GM18951 (cell line): ENCODE results near the gene NECTIN1.

ENCODE experiments used
- POLR2A ChIP-seq: IDR thresholded peaks from 4 replicates; pipeline ENCODE4 v1.6.1; 2011; ENCODE audit warnings: mild to moderate bottlenecking; ENCODE audit not compliant: insufficient read length, insufficient read depth; ENCODE audit errors: extremely low read depth
- in situ Hi-C: fragments of 300-500 bp; cut with MboI; formaldehyde crosslinking; loops from one replicate; pipeline ENCODE4 v1.12.0; 2022; ENCODE audit warnings: low sequenced_read_pairs, mixed read lengths, inconsistent platforms; ENCODE audit not compliant: unreplicated experiment

Gene NECTIN1

DNA sequence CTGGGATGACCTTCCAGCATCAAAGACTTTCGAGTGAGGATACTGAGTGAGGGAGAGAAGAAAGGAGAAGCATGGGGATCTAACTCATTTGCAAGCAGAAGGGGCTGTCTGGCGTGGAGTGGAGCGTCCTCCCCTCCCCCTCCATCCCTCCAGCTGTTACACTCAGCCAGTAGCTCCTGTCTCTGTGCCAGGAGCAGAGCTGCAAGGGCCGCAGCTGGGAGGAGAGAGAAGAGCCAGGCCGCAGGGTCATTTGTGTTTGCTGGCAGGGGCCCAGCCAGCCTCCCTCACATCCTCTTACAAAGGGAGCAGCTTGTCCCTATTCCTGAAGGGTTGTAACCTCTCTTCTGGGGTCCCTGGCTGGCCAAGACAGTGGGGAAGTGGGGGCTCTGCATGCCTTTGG lies 57.9 kb downstream of the NECTIN1 start:
- no peak for TF ChIP-seq POLR2A
- in situ Hi-C loops: loop anchor here (25.0 kb wide), 1 partner anchor 441 kb away; no protein-coding TSS in a partner anchor

- TF ChIP-seq POLR2A: no peak
- in situ Hi-C loops: loop anchor here (25.0 kb wide), 1 partner anchor 443 kb away; no protein-coding TSS in a partner anchor
Measured at GRCh38 chr11:119669487-119669886, 59.5 kb downstream of the NECTIN1 start.

DNA sequence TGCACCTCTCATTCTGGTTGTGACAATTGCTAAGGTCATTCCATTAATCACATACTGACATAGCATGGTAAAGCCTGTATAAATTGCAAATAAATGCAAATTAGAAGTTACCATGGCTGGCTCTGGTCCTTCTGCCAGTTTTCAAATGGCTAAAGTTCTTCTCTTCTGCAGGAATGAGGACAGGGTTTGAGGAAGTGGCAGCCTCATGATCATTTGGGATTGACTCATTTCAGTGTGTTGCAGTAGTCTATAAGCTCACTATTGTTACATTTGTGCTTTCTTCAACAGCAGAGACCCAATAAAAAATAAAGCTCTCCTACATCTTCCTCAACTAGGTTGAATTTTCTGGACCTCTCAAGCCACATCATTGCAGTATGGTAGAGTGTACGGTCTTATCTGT lies 60.3 kb downstream of the NECTIN1 start:
- in situ Hi-C loops: loop anchor here (25.0 kb wide), 1 partner anchor 444 kb away; no protein-coding TSS in a partner anchor
- TF ChIP-seq POLR2A: no peak

GRCh38 chr11:119666463-119667131 lies 62.4 kb downstream of the NECTIN1 start:
- in situ Hi-C loops: loop anchor here (25.0 kb wide), 1 partner anchor 446 kb away; no protein-coding TSS in a partner anchor
- TF ChIP-seq POLR2A: no peak

- TF ChIP-seq POLR2A: no peak
- in situ Hi-C loops: loop anchor here (25.0 kb wide), 1 partner anchor 446 kb away; no protein-coding TSS in a partner anchor
Measured at GRCh38 chr11:119666061-119666460, 62.9 kb downstream of the NECTIN1 start.

DNA sequence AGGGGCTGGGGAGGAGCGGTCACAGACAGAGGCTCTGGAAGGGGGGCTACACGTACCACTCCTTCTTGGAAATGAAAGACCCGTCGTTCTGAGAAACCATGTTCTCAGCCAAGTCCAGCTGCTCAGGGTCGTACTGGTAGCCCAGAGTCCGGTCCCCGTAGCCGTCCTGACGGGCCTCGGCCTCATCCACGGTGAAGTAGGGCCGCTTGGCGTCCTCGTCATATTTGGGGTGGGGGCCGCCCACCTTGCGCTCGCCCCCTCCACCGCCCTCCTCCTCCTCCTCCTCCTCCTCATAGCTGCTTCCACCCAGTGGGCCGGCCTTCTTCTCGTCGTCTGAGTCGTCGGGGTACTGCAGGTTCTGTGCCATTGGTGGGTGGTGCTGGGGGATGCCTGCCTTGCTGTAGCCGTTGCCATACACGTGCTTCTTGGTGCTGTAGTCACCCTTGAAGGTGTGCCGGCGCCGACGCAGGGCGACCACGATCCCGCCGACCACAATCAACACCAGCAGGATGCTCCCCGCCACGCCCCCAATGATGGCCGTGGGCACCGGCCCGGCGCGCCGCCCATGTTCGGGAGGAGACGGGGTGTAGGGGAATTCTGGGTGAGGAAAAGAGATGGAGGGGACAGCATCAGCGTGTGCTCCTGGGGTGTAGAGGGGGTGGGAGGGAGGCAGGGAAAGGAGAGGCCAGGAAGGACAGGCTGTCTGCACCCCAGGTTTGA lies 64.1 kb downstream of the NECTIN1 start:
- in situ Hi-C loops: loop anchor here (25.0 kb wide), 1 partner anchor 447 kb away; no protein-coding TSS in a partner anchor
- TF ChIP-seq POLR2A: no peak

DNA sequence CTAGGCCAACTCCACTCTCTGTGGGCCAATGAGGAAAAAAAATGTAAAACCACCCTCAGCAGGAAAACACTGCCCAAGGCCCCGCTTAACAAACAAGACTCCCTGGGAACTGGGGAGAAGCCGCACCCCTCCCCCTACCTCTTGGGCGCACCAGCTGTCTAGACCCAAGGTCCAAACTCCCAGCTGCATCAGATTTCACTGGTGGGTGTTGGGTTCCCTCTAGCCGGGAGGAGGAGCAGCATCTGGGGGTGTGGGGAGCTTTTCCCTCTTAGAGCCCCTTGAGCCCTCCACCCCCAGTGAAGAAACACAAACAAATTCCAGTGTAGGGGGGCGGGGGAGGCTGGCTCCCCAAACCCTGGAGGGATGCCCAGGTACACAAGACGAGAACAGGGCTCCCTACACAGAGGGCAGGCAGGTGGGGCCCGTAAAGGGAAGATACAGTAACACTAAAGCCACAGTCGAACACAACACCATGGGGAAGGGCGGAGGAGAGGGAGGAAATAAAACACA lies 64.9 kb downstream of the NECTIN1 start:
- TF ChIP-seq POLR2A: no peak
- in situ Hi-C loops: loop anchor here (25.0 kb wide), 1 partner anchor 448 kb away; no protein-coding TSS in a partner anchor

DNA sequence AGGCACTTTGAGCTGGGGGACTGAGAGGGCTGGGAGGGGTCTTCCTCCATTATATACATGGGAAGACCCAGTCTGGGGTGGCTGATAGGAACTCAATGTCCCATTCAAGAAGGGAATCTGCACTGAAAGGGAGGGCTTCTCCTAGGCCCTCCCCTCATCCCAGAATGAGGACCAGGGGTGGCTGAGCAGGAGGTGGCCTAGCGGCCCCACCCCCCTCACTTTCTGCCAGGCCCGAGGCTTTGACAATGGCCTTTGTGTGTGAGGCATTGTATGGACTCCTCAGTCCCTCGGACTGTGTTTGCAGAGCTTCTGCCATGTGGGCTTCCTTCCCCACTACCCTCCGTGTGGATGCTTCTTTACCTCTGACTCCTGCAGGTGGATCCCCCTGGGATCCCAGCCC lies 65.7 kb downstream of the NECTIN1 start:
- TF ChIP-seq POLR2A: no peak
- in situ Hi-C loops: loop anchor here (25.0 kb wide), 1 partner anchor 449 kb away; no protein-coding TSS in a partner anchor

- in situ Hi-C loops: loop anchor here (25.0 kb wide), 1 partner anchor 451 kb away; no protein-coding TSS in a partner anchor
- no peak for TF ChIP-seq POLR2A
Measured at GRCh38 chr11:119661226-119661625, 67.8 kb downstream of the NECTIN1 start.

- in situ Hi-C loops: loop anchor here (25.0 kb wide), 1 partner anchor 452 kb away; no protein-coding TSS in a partner anchor
- no peak for TF ChIP-seq POLR2A
Measured at GRCh38 chr11:119659971-119660723, 68.9 kb downstream of the NECTIN1 start.

DNA sequence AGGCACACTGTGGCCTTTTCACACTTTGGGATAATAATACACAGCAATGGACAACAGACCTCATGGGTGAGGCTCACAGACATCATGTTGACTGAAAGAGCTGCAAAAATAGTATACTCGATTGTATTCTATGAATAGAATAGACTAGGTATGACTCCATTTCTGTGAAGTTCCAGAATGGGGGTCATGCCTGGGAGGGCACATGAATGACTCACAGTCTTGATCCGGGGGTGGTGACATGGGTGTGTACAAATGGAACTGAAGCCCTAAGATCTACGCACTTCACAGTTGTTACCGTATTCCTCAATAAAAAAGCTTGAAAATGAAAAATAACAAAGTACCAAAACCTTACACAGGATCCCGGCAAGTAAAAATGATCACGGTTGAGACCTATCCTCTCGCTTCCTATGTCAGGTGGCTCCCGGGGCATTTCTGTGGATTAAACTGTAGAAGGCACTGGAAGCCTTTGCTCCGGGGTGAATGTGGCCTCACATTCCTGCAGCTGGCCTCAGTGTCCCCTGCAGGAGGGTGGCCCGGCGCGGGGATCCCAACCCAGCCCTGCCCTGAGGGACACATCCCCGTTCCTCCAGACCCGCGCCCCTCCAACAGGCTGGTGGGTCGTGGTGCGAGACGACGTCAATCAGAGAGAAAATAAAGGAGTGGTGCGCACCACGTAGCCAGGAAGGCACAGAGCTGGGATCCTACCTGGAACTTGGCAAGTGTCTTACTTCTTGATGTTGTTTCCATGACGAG lies 75.9 kb downstream of the NECTIN1 start:
- in situ Hi-C loops: loop anchor here (25.0 kb wide), 1 partner anchor 459 kb away; no protein-coding TSS in a partner anchor
- no peak for TF ChIP-seq POLR2A

DNA sequence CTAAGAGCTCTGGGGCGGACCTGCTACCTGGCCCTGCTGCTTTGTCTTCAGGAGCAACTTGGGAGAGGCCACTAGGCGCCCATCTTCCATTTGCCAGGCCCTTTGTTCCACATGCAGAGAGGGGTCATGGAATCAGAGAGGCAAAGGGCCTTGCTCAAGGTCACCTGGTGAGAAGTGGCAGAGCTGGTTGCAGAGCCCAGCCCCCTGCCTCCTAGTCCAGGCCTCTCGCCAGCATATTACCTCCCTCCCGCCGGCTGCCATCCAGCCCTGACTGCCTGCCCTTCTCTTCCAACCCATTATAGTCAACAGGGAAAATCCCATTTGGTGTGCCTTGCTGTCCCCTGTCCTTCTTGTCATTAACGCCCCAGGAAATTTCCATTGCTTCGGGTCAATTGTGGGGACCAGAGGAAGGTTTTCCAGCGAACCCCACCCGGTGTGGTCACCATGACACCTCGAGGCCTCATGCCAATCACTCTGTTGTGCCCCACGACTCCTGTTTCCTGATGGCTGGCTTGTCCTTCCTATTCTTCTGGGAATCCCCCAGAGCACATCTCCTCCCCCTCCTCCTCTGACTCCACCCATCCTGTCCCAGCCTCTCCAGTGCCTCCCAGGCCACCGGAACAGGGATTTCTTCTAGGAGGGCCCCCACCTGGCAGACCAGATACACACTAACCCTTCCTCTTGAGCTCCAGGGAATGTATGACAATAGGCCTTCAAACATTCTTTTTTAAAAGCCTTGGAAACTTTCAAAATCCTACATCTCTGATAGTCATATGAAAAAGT lies 77.0 kb downstream of the NECTIN1 start:
- in situ Hi-C loops: loop anchor here (25.0 kb wide), 1 partner anchor 460 kb away; no protein-coding TSS in a partner anchor
- TF ChIP-seq POLR2A: no peak
